ENCODE results near the gene VSTM2A.
"Not testable (repeated sequence)": the region's sequence is repeated elsewhere in the genome, so short reads cannot be mapped to it uniquely, and the experiment has no call there.

VSTM2A gene

GRCh38 chr7:54541669-54542625 is at the start of gene VSTM2A:
TSS of gene VSTM2A (plus strand) at chr7:54542375. CDS start at chr7:54542731, 356 bp downstream.
- DNase-seq, result peak; percentile 75

- not testable (repeated sequence) for DNase-seq
Measured at GRCh38 chr7:54504531-54504930, 37.6 kb upstream of the VSTM2A start.

GRCh38 chr7:54529568-54529967 is 12.6 kb upstream of the VSTM2A start:
- no peak for DNase-seq

- DNase-seq, result no peak
Measured at GRCh38 chr7:54538122-54538521, 4.1 kb upstream of the VSTM2A start.

- peak; percentile 47 for DNase-seq
Measured at GRCh38 chr7:54543051-54543488, 895 bp downstream of the VSTM2A start.

GRCh38 chr7:54544149-54544526 is 2.0 kb downstream of the VSTM2A start:
- DNase-seq, result no peak

- DNase-seq, result no peak
Measured at GRCh38 chr7:54544527-54545240, 2.5 kb downstream of the VSTM2A start.

- DNase-seq, result no peak
Measured at GRCh38 chr7:54545241-54545563, 3.0 kb downstream of the VSTM2A start.

GRCh38 chr7:54546081-54546985 is 4.2 kb downstream of the VSTM2A start:
- DNase-seq, result peak; percentile 69

- DNase-seq, result no peak
Measured at GRCh38 chr7:54546986-54547314, 4.8 kb downstream of the VSTM2A start.

GRCh38 chr7:54550471-54550870 is 8.3 kb downstream of the VSTM2A start:
- no peak for DNase-seq

GRCh38 chr7:54556121-54556520 is 13.9 kb downstream of the VSTM2A start:
- peak; percentile 25 for DNase-seq

GRCh38 chr7:54559401-54559800 is 17.2 kb downstream of the VSTM2A start:
- DNase-seq, result no peak

GRCh38 chr7:54560198-54560597 is 18.0 kb downstream of the VSTM2A start:
- no peak for DNase-seq

GRCh38 chr7:54560723-54561122 is 18.5 kb downstream of the VSTM2A start:
- no peak for DNase-seq

GRCh38 chr7:54563329-54563916 is 21.2 kb downstream of the VSTM2A start:
- DNase-seq, result peak; percentile 5

GRCh38 chr7:54565432-54565831 is 23.3 kb downstream of the VSTM2A start:
- DNase-seq, result no peak

GRCh38 chr7:54581511-54581910 is 39.3 kb downstream of the VSTM2A start:
- no peak for DNase-seq

- no peak for DNase-seq
Measured at GRCh38 chr7:54591404-54592386, 49.5 kb downstream of the VSTM2A start.

- DNase-seq, result no peak
Measured at GRCh38 chr7:54596747-54597146, 54.6 kb downstream of the VSTM2A start.

GRCh38 chr7:54615537-54615936 is 73.4 kb downstream of the VSTM2A start:
- no peak for DNase-seq
